ENCODE results near the gene GGCX. TPM values are rescaled to one million over a fixed set of nuclear protein-coding genes. Genes with fewer than 3 reads are reported as not detected.
A peak's percentile ranks its signal among the peaks of the same experiment; 100 is the strongest.
"Not testable (repeated sequence)": the region's sequence is repeated elsewhere in the genome, so short reads cannot be mapped to it uniquely, and the experiment has no call there.

Gene GGCX
- 15.3 TPM for polyA plus RNA-seq (2012; ENCODE audit: missing spikeins)

DNA sequence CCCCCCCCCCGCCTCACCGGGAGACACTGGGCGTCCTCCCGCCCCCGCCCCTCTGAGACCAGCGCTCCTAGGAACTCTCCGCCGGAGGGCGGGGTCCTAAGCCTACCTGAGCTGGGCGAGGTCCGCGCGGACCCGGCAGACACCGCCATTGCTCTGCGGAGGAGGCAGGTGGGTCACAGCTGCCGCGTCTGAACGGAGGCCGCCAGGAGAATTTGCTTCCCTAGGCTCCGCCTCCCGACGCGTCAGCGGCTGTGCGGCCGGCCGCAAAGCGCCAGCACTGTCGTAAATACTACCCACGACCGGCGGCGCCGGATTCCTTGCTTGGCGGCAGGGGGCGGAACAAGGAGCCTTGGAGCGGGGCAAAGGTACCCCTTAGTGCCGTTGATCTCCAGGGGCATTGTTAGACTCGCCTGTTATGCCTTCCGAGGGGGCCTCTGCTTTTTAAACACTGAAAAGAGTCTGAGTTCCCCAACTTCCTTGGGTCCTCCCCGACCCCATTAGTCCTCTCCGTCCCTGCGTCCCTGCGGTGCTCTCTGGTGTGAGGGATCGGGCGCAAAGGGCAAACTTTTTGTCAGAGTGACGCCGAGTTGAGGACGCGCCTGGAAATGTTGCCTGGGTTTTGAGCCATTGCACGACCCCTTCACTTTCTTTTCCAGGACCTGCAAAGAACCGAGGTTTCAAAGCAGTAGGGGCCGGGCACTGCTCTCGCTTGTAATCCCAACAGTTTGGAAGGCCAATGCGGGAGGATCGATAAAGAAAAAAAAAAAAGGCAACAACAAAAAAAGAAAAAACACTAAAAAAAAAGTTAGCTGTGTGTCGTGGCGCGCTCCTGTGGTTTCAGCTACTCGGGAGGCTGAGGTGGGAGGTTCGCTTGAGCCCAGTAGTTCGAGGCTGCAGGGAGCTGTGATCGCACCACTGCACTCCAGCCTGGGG, at the start of gene GGCX:
Gene GGCX, minus strand, starts transcription at position 214 of the 933 bp plus-strand sequence. Its CDS starts 65 bp downstream, at position 149.
- FAIRE-seq: peak; percentile 96
- TF ChIP-seq POLR2AphosphoS5 (IDR thresholded peaks at IDR 0.05; ENCODE audit: low read depth, low read length) (peak; percentile 89), TAF1 (IDR thresholded peaks at IDR 0.05; ENCODE audit: borderline replicate concordance, low read depth, low read length) (peak; percentile 89), POLR2A (IDR thresholded peaks at IDR 0.05; ENCODE audit: low read depth, low read length) (peak; percentile 96)

DNA sequence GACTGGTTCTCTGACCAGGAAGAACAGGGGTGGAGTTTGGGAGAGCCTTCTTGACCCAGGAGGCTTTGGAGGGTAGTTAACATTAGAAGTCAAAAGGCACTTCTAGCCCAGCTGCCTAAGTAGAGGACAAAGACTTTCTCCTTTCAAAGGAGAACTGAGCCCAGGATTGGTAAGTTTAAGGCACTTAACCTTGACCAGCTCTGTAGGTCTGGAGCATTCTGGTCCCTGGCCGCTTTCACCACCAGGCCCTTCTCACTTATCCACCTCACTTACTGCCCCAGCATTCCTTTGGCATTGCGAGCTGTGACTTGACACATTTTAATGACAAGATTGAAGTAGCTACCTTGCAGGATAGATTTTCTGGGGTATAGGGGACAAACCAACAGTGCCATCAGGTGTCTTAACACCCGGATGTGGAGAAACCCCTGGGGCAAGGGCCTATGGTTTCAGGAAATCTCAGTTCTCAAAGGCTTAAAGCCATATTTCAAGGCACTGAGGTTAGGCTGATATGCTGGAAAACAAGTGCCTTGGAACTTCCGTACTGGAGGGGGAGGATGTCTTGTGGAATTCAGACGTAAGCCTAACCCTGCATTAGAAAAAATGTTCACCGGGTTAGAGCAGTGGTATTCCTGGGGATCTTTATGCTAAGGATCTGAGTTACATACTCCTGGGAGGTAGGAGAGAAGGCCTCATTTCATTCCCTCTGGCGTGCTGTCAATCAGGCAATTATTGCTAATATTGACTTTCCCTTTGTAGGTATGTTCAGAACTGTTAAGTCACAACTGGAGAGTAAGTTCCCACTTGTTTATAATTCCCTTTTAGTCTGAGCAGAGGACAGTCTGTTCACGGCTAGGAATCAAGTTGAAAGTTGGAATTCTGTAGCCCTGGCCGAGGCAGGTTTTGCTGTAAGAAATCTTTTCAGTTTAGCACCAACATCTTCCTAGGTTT, 46.2 kb upstream of the GGCX start:
- no peak for TF ChIP-seq POLR2A (IDR thresholded peaks at IDR 0.05; ENCODE audit: low read depth, low read length)
- no peak for TF ChIP-seq POLR2AphosphoS5 (IDR thresholded peaks at IDR 0.05; ENCODE audit: low read depth, low read length)
- no peak for TF ChIP-seq TAF1 (IDR thresholded peaks at IDR 0.05; ENCODE audit: borderline replicate concordance, low read depth, low read length)
- DNase-seq (ENCODE audit: insufficient read length) (no peak), FAIRE-seq (no peak)

More for the DNA sequence above, at the start of gene GGCX:
- DNase-seq (ENCODE audit: insufficient read length): peak; percentile 91

DNA sequence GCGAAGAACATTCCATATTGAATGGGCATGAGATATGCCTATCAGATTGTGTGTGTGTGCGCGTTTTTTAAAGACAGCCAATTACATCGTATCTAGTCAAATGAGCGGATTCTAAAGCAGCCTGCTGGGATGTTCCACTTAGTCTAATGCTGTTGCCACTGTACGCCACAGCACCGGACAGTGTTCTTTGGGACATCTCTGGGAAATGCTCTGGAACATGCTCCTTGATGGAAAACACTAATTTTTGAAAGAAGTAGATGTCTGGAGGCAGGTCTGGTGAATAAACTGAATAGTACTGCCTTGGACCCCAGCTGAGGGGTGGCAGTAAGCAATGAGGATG, 44.8 kb upstream of the GGCX start:
- FAIRE-seq (no peak), DNase-seq (ENCODE audit: insufficient read length) (no peak)
- TF ChIP-seq POLR2AphosphoS5 (IDR thresholded peaks at IDR 0.05; ENCODE audit: low read depth, low read length): no peak
- TF ChIP-seq TAF1 (IDR thresholded peaks at IDR 0.05; ENCODE audit: borderline replicate concordance, low read depth, low read length): no peak
- no peak for TF ChIP-seq POLR2A (IDR thresholded peaks at IDR 0.05; ENCODE audit: low read depth, low read length)

DNA sequence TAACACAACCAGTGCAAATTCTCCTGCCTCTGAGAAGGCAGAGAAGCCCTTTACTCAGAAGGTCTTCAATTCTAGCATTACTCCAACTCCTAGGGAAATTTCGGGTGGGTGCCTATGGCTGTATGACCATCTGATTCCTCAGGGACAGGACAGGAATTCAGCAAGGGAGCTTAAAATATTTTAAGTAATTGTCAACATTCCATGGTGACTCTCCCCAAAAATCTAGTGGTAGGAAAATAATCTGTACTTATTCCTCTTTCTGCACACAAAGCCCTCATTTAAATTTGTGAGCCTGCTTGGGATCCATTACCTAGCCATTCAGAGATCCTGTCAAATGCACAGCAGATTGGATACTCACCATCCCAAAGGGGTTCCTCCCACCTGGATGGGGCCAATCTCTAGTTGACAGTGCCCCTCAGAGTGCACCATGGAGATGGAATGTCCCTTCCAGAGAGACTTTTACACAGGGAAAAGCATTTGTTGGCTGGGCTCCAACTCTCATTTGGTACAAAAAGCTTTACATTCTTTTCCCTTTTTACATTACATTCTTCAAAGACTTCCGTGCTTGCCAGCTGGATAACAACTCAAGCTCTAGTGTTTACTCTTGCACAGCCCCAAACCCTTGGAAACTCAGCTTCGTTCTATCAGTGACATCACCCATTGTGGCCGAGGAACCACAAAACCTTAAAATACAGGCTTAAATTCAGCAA, 44.3 kb upstream of the GGCX start:
- no peak for FAIRE-seq

DNA sequence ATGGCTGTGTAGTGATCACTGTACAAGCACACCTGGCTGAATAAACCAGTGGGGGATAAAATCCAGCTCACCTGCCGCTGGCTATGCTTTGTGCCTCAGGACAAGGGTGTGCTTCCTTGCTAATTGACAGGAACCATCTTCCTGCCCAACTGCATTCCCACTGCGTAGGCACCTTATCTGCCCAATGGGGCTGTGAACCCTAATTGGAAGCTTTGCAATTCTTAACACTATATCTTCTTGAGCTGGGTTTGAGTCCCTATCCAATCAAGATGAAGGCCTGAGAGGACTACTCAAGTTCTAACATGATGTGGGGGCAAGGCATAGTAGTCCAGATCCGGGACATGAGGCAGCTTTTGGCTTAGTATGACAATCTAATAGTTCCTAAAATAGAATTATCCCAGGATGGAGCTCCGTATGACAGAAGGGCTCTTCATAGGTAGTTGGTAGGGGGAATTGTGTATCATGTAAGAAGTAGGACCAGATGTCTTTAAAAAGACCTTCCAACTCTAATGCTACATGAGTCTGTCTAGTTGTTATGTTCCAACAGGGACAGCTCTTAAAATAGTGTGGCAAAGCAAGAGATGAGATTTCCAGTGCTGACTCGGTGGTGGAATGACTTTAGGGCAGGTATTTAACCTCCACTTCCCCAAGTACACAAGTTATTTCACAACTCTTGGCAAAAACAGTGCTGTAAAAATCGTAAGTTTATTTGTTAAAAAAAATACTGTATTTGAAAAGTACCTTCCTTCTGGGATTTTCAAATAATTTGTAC, 43.5 kb upstream of the GGCX start:
- FAIRE-seq (no peak), DNase-seq (ENCODE audit: insufficient read length) (no peak)
- TF ChIP-seq POLR2A (IDR thresholded peaks at IDR 0.05; ENCODE audit: low read depth, low read length) (peak; percentile 30; the same call in 1 of the 2 replicates), POLR2AphosphoS5 (IDR thresholded peaks at IDR 0.05; ENCODE audit: low read depth, low read length) (no peak)

More for the DNA sequence above, 44.3 kb upstream of the GGCX start:
- TF ChIP-seq POLR2A (IDR thresholded peaks at IDR 0.05; ENCODE audit: low read depth, low read length) (no peak), POLR2AphosphoS5 (IDR thresholded peaks at IDR 0.05; ENCODE audit: low read depth, low read length) (no peak), TAF1 (IDR thresholded peaks at IDR 0.05; ENCODE audit: borderline replicate concordance, low read depth, low read length) (no peak)
- no peak for DNase-seq (ENCODE audit: insufficient read length)

DNA sequence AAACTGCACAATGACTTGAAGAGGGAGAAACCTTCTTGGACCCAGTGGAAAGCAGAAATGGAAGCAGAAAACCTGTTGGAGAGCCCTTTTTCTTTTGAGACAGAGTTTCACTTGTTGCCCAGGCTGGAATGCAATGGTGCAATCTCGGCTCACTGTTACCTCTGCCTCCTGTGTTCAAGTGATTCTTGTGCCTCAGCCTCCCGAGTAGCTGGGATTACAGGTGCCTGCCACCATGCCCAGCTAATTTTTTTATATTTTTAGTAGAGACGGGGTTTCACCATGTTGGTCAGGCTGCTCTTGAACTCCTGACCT, 42.8 kb upstream of the GGCX start:
- FAIRE-seq; DNase-seq (ENCODE audit: insufficient read length): not testable (repeated sequence)

DNA sequence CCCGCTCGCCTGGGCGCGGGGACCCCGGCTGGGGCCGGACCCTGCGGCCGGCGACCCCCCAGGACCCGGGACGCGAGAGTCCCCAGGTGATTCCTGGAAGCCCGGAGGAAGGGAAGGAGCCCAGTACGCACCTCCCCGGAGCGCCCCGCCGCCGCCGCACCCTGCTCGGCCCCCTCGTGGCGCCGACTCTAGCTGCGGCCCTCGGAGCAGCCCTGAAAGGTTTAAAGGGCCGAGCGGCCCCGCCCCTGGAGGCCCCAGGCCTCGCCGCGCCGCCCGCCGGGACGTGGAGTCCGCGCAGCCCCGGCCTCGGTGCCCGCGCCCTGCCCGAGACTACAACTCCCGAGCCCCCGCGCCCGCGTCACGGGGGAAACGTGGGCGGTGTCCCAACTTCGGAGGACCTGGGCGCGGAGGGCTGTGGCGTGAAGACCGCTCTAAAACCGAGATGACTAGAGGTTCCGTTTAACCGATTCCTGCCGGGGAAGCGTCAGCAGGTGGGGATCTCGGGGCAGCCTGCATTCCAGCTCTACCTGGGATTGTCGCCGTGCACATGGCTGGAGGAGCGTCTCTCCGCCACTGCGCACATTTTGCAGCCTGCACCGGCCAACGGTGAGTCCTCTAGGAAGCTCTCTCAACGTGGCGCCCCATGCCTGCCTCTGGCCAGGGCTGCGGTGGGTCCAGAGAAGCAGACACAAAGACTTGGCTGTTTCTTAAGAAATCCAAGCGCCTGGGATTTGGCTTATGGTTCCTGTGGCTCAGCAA, 41.4 kb upstream of the GGCX start, which contains the start of gene TMEM150A:
Gene TMEM150A, minus strand, starts transcription at position 223 of the 759 bp plus-strand sequence. CDS start 750 bp downstream, outside the sequence.
- FAIRE-seq (peak; percentile 64), DNase-seq (ENCODE audit: insufficient read length) (peak; percentile 93)
- TF ChIP-seq TAF1 (IDR thresholded peaks at IDR 0.05; ENCODE audit: borderline replicate concordance, low read depth, low read length): no peak
- TF ChIP-seq POLR2AphosphoS5 (IDR thresholded peaks at IDR 0.05; ENCODE audit: low read depth, low read length): no peak
- peak; percentile 43; the same call in 1 of the 2 replicates for TF ChIP-seq POLR2A (IDR thresholded peaks at IDR 0.05; ENCODE audit: low read depth, low read length)

DNA sequence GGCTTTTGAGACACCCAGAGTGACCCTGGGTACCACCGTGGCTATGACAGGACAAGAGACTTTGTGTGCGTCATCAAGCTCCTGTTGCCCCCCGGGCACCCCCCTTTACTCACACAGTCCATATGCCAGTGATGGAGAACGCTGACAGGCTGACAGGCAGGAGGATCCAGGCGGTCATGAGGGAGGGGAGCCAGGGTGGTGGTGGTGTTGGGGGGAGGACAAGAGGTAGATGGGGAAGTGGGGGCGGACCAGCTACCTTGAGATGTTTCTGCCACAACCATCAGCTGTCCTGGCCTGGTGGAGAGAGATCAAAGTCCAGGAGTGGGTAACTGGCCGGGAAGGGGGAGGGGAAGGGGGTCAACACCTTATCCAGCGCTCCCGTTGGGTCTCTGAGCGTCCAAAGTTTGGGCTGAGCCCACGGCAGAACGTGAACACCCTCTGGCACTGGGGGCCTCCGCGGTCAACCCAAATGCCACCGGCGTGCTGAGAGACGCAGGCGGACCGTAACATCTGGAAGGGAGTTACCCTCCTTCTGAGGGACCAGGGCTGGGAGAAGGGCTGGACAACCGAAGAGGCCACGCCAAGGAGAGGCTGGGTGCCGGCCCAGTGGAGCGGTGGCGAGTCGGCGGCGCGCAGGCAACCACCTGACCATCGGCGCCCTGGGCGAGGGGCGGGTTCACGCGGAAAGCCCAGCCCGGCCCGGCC, 40.6 kb upstream of the GGCX start:
- DNase-seq (ENCODE audit: insufficient read length) (no peak), FAIRE-seq (no peak)
- TF ChIP-seq POLR2A (IDR thresholded peaks at IDR 0.05; ENCODE audit: low read depth, low read length) (no peak), POLR2AphosphoS5 (IDR thresholded peaks at IDR 0.05; ENCODE audit: low read depth, low read length) (no peak), TAF1 (IDR thresholded peaks at IDR 0.05; ENCODE audit: borderline replicate concordance, low read depth, low read length) (no peak)

DNA sequence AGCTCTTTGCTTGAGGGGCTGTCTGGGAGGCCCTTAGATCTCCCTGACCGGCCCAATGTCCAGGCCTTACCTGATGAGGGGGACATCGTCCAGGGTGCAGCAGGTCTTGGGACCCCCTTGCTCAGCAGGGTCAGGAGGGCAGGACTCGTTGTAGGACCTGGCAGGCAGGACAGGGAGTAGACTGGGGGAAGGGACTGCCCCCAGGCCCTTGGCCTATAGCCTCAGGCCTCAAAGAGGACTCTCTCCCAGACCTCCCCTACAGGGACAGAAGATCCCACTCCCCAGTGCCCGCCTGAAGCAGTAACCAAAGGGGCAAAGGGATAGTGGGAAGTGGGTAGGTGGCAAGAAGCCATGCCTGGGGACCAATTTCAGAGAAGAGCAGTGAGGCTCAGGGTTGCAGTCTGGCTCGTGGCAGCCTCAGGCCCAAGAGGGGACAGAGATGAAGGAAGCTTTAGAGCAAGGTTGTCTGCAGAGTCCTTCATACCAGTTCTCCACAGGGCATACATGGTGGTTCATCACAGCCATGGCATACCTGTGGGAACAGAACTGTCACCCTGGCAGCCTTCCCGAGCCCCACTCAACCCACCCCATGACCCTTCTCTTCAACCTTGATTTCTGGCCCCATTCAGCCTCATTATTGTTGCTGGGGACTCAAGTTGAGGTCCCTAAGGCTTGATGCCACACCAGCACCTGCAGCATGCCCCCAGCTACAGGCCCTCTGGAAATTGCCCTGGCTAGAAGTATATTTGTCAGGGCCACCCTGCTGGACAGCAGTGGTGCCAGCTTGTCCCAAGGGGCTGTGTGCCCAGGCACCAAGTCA, 39.9 kb upstream of the GGCX start:
- no peak for TF ChIP-seq POLR2A (IDR thresholded peaks at IDR 0.05; ENCODE audit: low read depth, low read length)
- TF ChIP-seq TAF1 (IDR thresholded peaks at IDR 0.05; ENCODE audit: borderline replicate concordance, low read depth, low read length): no peak
- TF ChIP-seq POLR2AphosphoS5 (IDR thresholded peaks at IDR 0.05; ENCODE audit: low read depth, low read length): no peak
- no peak for FAIRE-seq

More for the DNA sequence above, 39.9 kb upstream of the GGCX start:
- DNase-seq (ENCODE audit: insufficient read length): no peak
